GM23338 (cell line): ENCODE results near the gene LDLRAD3. TPM values are rescaled to one million over a fixed set of nuclear protein-coding genes. Genes with fewer than 3 reads are reported as not detected.

ENCODE experiments used
- ATAC-seq: fragments of 200-7000 bp; cut with Tn5 transposase; 3 replicates; pipeline ENCODE4 v1.9.1; 2020
- DNase-seq: peaks from one replicate; pipeline ENCODE4 v3.0.0-alpha.2; 2015; ENCODE audit warnings: low spot score
- H2AFZ ChIP-seq: fragments of 200-600 bp; sonication (generic); 2 replicates; pipeline ENCODE4 v1.8.0; 2016; ENCODE audit warnings: antibody characterized with exemption, mild to moderate bottlenecking, moderate library complexity
- H3F3A ChIP-seq: fragments of 200-600 bp; sonication (generic); replicated peaks from 2 replicates; pipeline ENCODE4 v1.8.0; 2017; ENCODE audit warnings: antibody characterized with exemption, mixed run types, low read depth
- H3K27ac ChIP-seq: fragments of 200-600 bp; sonication (generic); 2 replicates; pipeline ENCODE4 v1.6.1; 2016; ENCODE audit warnings: low read depth
- H3K27me3 ChIP-seq: fragments of 200-600 bp; sonication (generic); 2 replicates; pipeline ENCODE4 v1.8.0; 2016; ENCODE audit warnings: mild to moderate bottlenecking, mixed run types, moderate library complexity; ENCODE audit not compliant: insufficient read depth
- H3K36me3 ChIP-seq: fragments of 200-600 bp; sonication (generic); 2 replicates; pipeline ENCODE4 v1.8.0; 2016; ENCODE audit warnings: mild to moderate bottlenecking; ENCODE audit not compliant: insufficient read depth
- H3K4me1 ChIP-seq: fragments of 200-600 bp; sonication (generic); 2 replicates; pipeline ENCODE4 v1.8.0; 2016; ENCODE audit warnings: mild to moderate bottlenecking, moderate library complexity; ENCODE audit not compliant: insufficient read depth
- H3K4me2 ChIP-seq: fragments of 200-600 bp; sonication (generic); 2 replicates; pipeline ENCODE4 v1.7.1; 2017; ENCODE audit warnings: mixed run types
- H3K4me3 ChIP-seq: fragments of 200-600 bp; sonication (generic); 2 replicates; pipeline ENCODE4 v1.6.1; 2016; ENCODE audit warnings: mixed run types
- H3K79me2 ChIP-seq: fragments of 200-600 bp; sonication (generic); replicated peaks from 2 replicates; pipeline ENCODE4 v1.8.0; 2017; ENCODE audit warnings: mild to moderate bottlenecking; ENCODE audit not compliant: insufficient read depth
- H3K9me2 ChIP-seq: fragments of 200-600 bp; sonication (generic); 2 replicates; pipeline ENCODE4 v1.8.0; 2017; ENCODE audit not compliant: insufficient read depth
- H4K20me1 ChIP-seq: fragments of 200-600 bp; sonication (generic); replicated peaks from 2 replicates; pipeline ENCODE4 v1.8.0; 2017; ENCODE audit warnings: mild to moderate bottlenecking; ENCODE audit not compliant: insufficient read depth
- H3K27ac Mint-ChIP-seq: 2 replicates; pipeline ENCODE4 v1.8.0; 2020; ENCODE audit warnings: inconsistent platforms, mild to moderate bottlenecking, moderate library complexity, mixed read lengths
- H3K27me3 Mint-ChIP-seq: 3 replicates; pipeline ENCODE4 v1.8.0; 2022; ENCODE audit warnings: low read depth, mild to moderate bottlenecking, moderate library complexity, mixed read lengths, inconsistent platforms; ENCODE audit not compliant: insufficient read depth, poor library complexity
- H3K36me3 Mint-ChIP-seq: 3 replicates; pipeline ENCODE4 v1.8.0; 2021; ENCODE audit warnings: low read depth, mild to moderate bottlenecking, inconsistent platforms, moderate library complexity, mixed read lengths
- H3K4me1 Mint-ChIP-seq: 3 replicates; pipeline ENCODE4 v1.8.0; 2020; ENCODE audit warnings: mild to moderate bottlenecking, inconsistent platforms, mixed read lengths
- H3K4me3 Mint-ChIP-seq: 3 replicates; pipeline ENCODE4 v1.8.0; 2021; ENCODE audit warnings: moderate library complexity, mild to moderate bottlenecking, inconsistent platforms, mixed read lengths
- H3K9me3 Mint-ChIP-seq: 3 replicates; pipeline ENCODE4 v1.8.0; 2020; ENCODE audit warnings: moderate library complexity, mild to moderate bottlenecking, inconsistent platforms, mixed read lengths
- EZH2 ChIP-seq: fragments of 200-600 bp; sonication (generic); IDR thresholded peaks from one replicate; pipeline ENCODE4 v1.8.0; 2017; ENCODE audit warnings: antibody characterized with exemption, mild to moderate bottlenecking, low read depth; ENCODE audit not compliant: unreplicated experiment
- EZH2phosphoT487 ChIP-seq: fragments of 200-600 bp; sonication (generic); IDR thresholded peaks from one replicate; pipeline ENCODE4 v1.8.1; 2018; ENCODE audit warnings: antibody characterized with exemption; ENCODE audit not compliant: unreplicated experiment
- JUNB ChIP-seq: IDR thresholded peaks from one replicate; pipeline ENCODE4 v1.6.1; 2016; ENCODE audit warnings: antibody characterized with exemption; ENCODE audit not compliant: unreplicated experiment
- NANOG ChIP-seq: IDR thresholded peaks from 2 replicates; pipeline ENCODE4 v1.6.1; 2016; ENCODE audit warnings: antibody characterized with exemption, borderline replicate concordance
- POLR2AphosphoS5 ChIP-seq: IDR thresholded peaks from 2 replicates; pipeline ENCODE4 v1.6.1; 2016; ENCODE audit warnings: antibody characterized with exemption, low read depth
- STAT1 ChIP-seq: IDR thresholded peaks from one replicate; pipeline ENCODE4 v1.6.1; 2016; ENCODE audit warnings: antibody characterized with exemption; ENCODE audit not compliant: unreplicated experiment
- polyA plus RNA-seq: library from polyadenylated mRNA; unstranded; fragments of >200 nt; fragmentation: Nextera tagmentation; extraction: Ambion mirVana; gene quantifications from 2 replicates; pipeline ENCODE4 v1.2.1, GENCODE V29; 2016
- total RNA-seq: library from RNA; depleted of rRNA; stranded (reverse); fragments of >200 nt; shearing (Covaris generic); gene quantifications from 2 replicates; pipeline ENCODE4 v1.2.3, GENCODE V29; 2014
- TF ChIP-seq, protein P1 (sequence below): fragments of 250-450 bp; sonication (Bioruptor Pico); IDR thresholded peaks from 2 replicates; pipeline ENCODE4 v1.5.0; 2020; ENCODE audit warnings: mild to moderate bottlenecking, moderate library complexity
- TF ChIP-seq, protein P2 (sequence below): IDR thresholded peaks from one replicate; pipeline ENCODE4 v1.6.1; 2018; ENCODE audit warnings: antibody characterized with exemption; ENCODE audit not compliant: unreplicated experiment
- TF ChIP-seq, protein P3 (sequence below): IDR thresholded peaks from 2 replicates; pipeline ENCODE4 v1.6.1; 2016; ENCODE audit warnings: antibody characterized with exemption
- TF ChIP-seq, protein P4 (sequence below), 2 experiments: fragments of 200-600 bp in 1 of 2; sonication (generic) in 1 of 2; conservative IDR thresholded peaks; 2 replicates each; pipeline versions ENCODE4 v1.5.1 to v1.6.1; 2016 to 2017; ENCODE audit warnings: antibody characterized with exemption in 2 of 2, low read depth in 2 of 2, mild to moderate bottlenecking in 2 of 2, moderate library complexity in 1 of 2

LDLRAD3 gene
- total and polyA plus RNA-seq, 2 experiments from 2014 or later = 8.5 to 19.4 TPM

DNA sequence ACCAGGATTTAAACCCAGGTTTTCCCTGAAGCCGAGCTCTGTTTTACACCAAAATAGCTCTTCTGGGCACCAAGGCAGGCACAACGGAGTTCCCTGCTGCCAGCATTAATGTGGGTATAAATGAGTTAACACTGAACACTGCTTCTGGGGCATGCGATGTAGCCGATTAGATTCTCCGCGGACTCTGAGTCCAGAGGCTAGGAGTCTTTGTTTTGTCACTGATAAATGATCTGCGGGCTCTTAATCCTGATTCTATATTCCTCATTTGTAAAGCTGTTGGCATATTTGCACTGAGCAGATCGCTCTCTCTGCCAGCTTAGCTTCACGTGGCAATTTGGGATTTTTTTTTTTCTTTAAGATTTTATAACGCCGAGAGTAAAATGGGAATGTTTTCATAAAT is 16.8 kb upstream of the LDLRAD3 start:
- no peak for TF ChIP-seq EZH2phosphoT487
- Histone ChIP-seq H3K4me1 (no peaks in the 10 kb centered on the region), H3K4me2 (no peak overlapping the region), H3K79me2 (no peaks in the 10 kb centered on the region), H3K4me3 (no peak overlapping the region), H3K36me3 (no peaks in the 10 kb centered on the region), H4K20me1 (no peaks in the 10 kb centered on the region), H3K9me2 (no peaks in the 10 kb centered on the region), H3K27ac (no peak overlapping the region), H3K27me3 (no peaks in the 10 kb centered on the region), H3F3A (no peaks in the 10 kb centered on the region), H2AFZ (peak overlapping the region; percentile 34; the same call in 1 of the 2 replicates)
- Mint-ChIP-seq H3K27me3 (peaks cover 2% of the 10 kb centered on the region), H3K27ac (no peak overlapping the region), H3K9me3 (no peaks in the 10 kb centered on the region), H3K4me3 (no peak overlapping the region), H3K36me3 (no peaks in the 10 kb centered on the region), H3K4me1 (peaks cover 8% of the 10 kb centered on the region)
- ATAC-seq (no peak), DNase-seq (no peak)

DNA sequence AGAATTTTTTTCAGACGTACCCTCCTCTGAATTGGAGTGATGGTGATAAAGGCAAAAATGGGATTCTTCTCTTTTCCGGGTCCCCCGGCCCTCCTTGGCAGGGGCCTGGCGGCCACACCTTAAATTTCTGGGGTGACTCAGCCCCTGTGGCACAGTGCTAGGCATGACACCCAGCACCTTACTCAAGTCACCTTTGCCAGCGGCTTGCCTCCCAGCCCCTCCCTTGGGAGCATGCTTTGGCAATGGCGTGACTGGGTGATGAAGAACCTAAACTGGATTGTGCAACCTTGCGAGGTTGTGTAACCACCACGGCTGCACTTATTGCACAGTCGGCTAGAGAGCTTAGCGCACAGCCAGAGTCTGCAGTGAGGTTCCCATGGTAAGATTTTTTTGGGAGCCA is 16.2 kb upstream of the LDLRAD3 start:
- Histone ChIP-seq H3K9me2 (no peaks in the 10 kb centered on the region), H3F3A (no peaks in the 10 kb centered on the region), H2AFZ (peak overlapping the region; percentile 34; the same call in 1 of the 2 replicates), H3K4me2 (no peak overlapping the region), H3K4me1 (no peaks in the 10 kb centered on the region), H3K79me2 (no peaks in the 10 kb centered on the region), H3K27ac (no peak overlapping the region), H3K27me3 (no peaks in the 10 kb centered on the region), H3K4me3 (no peak overlapping the region), H3K36me3 (no peaks in the 10 kb centered on the region), H4K20me1 (no peaks in the 10 kb centered on the region)
- Mint-ChIP-seq H3K27me3 (peaks cover 2% of the 10 kb centered on the region), H3K36me3 (no peaks in the 10 kb centered on the region), H3K4me3 (no peak overlapping the region), H3K4me1 (peaks cover 8% of the 10 kb centered on the region; the same call in 2 of the 3 replicates), H3K9me3 (no peaks in the 10 kb centered on the region), H3K27ac (no peak overlapping the region)
- DNase-seq = no peak
- ATAC-seq = no peak
- TF ChIP-seq JUNB (no peak), EZH2 (no peak), NANOG (no peak), STAT1 (no peak), POLR2AphosphoS5 (no peak), EZH2phosphoT487 (no peak)
- TF ChIP-seq, protein P1, sequence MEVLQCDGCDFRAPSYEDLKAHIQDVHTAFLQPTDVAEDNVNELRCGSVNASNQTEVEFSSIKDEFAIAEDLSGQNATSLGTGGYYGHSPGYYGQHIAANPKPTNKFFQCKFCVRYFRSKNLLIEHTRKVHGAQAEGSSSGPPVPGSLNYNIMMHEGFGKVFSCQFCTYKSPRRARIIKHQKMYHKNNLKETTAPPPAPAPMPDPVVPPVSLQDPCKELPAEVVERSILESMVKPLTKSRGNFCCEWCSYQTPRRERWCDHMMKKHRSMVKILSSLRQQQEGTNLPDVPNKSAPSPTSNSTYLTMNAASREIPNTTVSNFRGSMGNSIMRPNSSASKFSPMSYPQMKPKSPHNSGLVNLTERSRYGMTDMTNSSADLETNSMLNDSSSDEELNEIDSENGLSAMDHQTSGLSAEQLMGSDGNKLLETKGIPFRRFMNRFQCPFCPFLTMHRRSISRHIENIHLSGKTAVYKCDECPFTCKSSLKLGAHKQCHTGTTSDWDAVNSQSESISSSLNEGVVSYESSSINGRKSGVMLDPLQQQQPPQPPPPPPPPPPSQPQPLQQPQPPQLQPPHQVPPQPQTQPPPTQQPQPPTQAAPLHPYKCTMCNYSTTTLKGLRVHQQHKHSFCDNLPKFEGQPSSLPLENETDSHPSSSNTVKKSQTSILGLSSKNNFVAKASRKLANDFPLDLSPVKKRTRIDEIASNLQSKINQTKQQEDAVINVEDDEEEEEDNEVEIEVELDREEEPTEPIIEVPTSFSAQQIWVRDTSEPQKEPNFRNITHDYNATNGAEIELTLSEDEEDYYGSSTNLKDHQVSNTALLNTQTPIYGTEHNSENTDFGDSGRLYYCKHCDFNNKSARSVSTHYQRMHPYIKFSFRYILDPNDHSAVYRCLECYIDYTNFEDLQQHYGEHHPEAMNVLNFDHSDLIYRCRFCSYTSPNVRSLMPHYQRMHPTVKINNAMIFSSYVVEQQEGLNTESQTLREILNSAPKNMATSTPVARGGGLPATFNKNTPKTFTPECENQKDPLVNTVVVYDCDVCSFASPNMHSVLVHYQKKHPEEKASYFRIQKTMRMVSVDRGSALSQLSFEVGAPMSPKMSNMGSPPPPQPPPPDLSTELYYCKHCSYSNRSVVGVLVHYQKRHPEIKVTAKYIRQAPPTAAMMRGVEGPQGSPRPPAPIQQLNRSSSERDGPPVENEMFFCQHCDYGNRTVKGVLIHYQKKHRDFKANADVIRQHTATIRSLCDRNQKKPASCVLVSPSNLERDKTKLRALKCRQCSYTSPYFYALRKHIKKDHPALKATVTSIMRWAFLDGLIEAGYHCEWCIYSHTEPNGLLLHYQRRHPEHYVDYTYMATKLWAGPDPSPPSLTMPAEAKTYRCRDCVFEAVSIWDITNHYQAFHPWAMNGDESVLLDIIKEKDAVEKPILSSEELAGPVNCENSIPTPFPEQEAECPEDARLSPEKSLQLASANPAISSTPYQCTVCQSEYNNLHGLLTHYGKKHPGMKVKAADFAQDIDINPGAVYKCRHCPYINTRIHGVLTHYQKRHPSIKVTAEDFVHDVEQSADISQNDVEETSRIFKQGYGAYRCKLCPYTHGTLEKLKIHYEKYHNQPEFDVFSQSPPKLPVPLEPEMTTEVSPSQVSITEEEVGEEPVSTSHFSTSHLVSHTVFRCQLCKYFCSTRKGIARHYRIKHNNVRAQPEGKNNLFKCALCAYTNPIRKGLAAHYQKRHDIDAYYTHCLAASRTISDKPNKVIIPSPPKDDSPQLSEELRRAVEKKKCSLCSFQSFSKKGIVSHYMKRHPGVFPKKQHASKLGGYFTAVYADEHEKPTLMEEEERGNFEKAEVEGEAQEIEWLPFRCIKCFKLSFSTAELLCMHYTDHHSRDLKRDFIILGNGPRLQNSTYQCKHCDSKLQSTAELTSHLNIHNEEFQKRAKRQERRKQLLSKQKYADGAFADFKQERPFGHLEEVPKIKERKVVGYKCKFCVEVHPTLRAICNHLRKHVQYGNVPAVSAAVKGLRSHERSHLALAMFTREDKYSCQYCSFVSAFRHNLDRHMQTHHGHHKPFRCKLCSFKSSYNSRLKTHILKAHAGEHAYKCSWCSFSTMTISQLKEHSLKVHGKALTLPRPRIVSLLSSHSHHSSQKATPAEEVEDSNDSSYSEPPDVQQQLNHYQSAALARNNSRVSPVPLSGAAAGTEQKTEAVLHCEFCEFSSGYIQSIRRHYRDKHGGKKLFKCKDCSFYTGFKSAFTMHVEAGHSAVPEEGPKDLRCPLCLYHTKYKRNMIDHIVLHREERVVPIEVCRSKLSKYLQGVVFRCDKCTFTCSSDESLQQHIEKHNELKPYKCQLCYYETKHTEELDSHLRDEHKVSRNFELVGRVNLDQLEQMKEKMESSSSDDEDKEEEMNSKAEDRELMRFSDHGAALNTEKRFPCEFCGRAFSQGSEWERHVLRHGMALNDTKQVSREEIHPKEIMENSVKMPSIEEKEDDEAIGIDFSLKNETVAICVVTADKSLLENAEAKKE (CRISPR knock-in tag) = no peak
- TF ChIP-seq, protein P2, sequence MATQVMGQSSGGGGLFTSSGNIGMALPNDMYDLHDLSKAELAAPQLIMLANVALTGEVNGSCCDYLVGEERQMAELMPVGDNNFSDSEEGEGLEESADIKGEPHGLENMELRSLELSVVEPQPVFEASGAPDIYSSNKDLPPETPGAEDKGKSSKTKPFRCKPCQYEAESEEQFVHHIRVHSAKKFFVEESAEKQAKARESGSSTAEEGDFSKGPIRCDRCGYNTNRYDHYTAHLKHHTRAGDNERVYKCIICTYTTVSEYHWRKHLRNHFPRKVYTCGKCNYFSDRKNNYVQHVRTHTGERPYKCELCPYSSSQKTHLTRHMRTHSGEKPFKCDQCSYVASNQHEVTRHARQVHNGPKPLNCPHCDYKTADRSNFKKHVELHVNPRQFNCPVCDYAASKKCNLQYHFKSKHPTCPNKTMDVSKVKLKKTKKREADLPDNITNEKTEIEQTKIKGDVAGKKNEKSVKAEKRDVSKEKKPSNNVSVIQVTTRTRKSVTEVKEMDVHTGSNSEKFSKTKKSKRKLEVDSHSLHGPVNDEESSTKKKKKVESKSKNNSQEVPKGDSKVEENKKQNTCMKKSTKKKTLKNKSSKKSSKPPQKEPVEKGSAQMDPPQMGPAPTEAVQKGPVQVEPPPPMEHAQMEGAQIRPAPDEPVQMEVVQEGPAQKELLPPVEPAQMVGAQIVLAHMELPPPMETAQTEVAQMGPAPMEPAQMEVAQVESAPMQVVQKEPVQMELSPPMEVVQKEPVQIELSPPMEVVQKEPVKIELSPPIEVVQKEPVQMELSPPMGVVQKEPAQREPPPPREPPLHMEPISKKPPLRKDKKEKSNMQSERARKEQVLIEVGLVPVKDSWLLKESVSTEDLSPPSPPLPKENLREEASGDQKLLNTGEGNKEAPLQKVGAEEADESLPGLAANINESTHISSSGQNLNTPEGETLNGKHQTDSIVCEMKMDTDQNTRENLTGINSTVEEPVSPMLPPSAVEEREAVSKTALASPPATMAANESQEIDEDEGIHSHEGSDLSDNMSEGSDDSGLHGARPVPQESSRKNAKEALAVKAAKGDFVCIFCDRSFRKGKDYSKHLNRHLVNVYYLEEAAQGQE = no peak
- TF ChIP-seq, protein P3, sequence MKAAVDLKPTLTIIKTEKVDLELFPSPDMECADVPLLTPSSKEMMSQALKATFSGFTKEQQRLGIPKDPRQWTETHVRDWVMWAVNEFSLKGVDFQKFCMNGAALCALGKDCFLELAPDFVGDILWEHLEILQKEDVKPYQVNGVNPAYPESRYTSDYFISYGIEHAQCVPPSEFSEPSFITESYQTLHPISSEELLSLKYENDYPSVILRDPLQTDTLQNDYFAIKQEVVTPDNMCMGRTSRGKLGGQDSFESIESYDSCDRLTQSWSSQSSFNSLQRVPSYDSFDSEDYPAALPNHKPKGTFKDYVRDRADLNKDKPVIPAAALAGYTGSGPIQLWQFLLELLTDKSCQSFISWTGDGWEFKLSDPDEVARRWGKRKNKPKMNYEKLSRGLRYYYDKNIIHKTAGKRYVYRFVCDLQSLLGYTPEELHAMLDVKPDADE = no peak
- TF ChIP-seq, protein P4, sequence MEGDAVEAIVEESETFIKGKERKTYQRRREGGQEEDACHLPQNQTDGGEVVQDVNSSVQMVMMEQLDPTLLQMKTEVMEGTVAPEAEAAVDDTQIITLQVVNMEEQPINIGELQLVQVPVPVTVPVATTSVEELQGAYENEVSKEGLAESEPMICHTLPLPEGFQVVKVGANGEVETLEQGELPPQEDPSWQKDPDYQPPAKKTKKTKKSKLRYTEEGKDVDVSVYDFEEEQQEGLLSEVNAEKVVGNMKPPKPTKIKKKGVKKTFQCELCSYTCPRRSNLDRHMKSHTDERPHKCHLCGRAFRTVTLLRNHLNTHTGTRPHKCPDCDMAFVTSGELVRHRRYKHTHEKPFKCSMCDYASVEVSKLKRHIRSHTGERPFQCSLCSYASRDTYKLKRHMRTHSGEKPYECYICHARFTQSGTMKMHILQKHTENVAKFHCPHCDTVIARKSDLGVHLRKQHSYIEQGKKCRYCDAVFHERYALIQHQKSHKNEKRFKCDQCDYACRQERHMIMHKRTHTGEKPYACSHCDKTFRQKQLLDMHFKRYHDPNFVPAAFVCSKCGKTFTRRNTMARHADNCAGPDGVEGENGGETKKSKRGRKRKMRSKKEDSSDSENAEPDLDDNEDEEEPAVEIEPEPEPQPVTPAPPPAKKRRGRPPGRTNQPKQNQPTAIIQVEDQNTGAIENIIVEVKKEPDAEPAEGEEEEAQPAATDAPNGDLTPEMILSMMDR (conservative IDR thresholded peaks at IDR 0.05; ENCODE audit: low read depth in 2 of 2) = no peak
